MG63 (cell line): ENCODE measurements around the gene ADARB2. TPM values are rescaled to one million over a fixed set of nuclear protein-coding genes. Genes with fewer than 3 reads are reported as not detected.

Source experiments
- DNase-seq: peaks from one replicate; pipeline ENCODE4 v3.0.0-alpha.2; 2020
- H3K27me3 ChIP-seq: fragments of 250-450 bp; sonication (Bioruptor Pico); 2 replicates; pipeline ENCODE4 v1.5.1; 2020; ENCODE audit warnings: mild to moderate bottlenecking, moderate library complexity
- H3K36me3 ChIP-seq: fragments of 250-450 bp; sonication (Bioruptor Pico); 2 replicates; pipeline ENCODE4 v1.5.1; 2020; ENCODE audit warnings: mild to moderate bottlenecking, moderate library complexity
- H3K4me3 ChIP-seq: fragments of 250-450 bp; sonication (Bioruptor Pico); 2 replicates; pipeline ENCODE4 v1.5.1; 2020; ENCODE audit warnings: mild to moderate bottlenecking, moderate library complexity
- H3K9me3 ChIP-seq: fragments of 250-450 bp; sonication (Bioruptor Pico); 2 replicates; pipeline ENCODE4 v1.5.1; 2020; ENCODE audit warnings: mild to moderate bottlenecking, moderate library complexity
- total RNA-seq: library from RNA; depleted of rRNA; stranded (reverse); fragments of >200 nt; shearing (Covaris generic); gene quantifications from 2 replicates; pipeline ENCODE4 v1.2.3, GENCODE V29; 2014; ENCODE audit warnings: low replicate concordance

ADARB2 gene
- total RNA-seq, 1 experiment from 2014 or later: not detected

GRCh38 chr10:1311726-1312125, 425.6 kb downstream of the ADARB2 start:
- H3K36me3 ChIP-seq: no peaks in the 10 kb centered on the region
- H3K4me3 ChIP-seq: no peak overlapping the region
- DNase-seq: no peak
- no peaks in the 10 kb centered on the region for H3K9me3 ChIP-seq
- no peaks in the 10 kb centered on the region for H3K27me3 ChIP-seq

DNA sequence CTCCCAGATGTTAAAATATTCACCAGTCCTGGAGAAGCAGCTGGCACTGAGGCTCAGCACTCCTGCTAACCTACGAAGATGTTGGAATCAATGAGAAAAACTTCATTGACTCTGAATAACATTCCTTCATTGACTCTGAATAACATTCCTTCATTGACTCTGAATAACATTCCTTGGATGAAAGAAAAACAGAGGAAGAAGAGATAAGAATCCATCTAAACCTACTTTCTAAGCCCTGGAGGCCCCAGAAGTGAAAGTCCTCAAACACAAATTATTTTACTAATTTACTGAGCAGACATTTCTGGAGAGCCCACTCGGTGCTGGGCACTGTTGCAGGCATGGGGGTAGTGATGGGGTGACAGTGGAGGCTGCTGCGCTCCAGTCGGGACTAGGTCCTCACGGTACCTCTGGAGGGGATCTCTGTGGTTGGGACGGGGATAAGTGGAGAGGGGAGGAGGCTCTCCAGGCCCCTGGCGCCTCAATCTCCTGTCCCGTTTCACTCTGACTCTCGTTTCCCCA, 427.0 kb downstream of the ADARB2 start:
- no peak for DNase-seq
- Histone ChIP-seq H3K9me3 (no peaks in the 10 kb centered on the region), H3K36me3 (no peaks in the 10 kb centered on the region), H3K27me3 (no peaks in the 10 kb centered on the region), H3K4me3 (no peak overlapping the region)

DNA sequence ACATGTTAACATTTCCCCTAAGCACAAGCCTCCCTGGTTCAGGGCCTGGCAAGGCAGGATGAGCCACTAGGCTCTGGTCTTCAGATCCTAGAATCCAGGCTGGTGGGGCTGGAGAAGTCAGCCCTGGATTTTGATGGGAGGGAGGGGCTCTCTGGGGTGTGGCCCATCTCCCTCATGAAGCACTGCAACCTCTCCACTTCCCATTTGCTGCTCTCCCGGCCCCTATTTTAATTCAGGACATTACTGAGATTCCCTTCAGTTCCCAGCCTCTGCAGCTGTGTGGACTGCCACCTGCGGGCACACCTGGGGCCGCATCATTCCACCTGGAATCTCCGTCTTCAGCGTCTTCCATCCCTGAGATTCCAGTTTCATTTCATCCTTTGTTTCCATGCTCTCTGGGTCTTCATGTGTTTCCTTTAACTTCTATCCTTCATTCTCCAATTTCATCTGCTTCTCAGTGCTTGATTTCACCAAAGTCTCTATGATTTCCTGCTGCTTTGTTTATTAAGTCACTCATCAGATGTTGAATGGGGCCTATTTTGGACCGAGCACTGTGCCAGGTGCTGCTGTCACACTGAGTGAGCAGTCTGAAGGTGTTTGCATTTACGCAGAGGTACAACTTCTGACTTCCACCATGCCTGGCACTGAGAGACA, 427.6 kb downstream of the ADARB2 start:
- Histone ChIP-seq H3K36me3 (no peaks in the 10 kb centered on the region), H3K4me3 (no peak overlapping the region), H3K27me3 (no peaks in the 10 kb centered on the region), H3K9me3 (no peaks in the 10 kb centered on the region)
- no peak for DNase-seq

DNA sequence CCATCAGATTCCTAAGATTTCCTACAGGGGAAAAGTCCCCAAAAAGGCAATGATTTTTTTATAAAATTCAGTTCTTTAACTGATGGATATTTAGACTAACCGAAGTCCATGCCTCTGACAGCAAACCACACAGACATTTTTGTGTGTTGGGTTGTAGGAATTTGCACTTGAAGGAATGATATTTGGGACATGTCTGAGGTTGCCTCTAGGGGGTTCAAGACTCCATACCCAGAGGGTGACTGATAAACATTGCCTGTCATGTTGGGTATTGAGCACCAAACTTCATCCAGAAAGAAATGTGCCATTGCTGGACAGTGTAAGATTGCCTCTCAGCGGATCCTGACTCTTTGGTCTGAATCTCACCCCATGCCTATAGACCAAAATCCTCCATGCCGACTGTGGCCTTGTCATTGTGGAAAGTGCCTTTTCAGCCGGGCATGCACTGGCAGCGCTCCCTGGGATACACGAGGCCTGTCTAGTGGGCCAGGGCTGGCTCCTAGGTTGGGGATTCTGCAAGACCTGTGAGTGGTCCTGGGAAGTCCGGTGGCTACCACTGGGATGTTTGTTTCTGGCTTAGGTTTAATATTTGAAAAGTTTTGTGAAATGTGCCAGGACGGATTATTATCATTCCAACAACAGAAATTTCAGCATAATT, 428.2 kb downstream of the ADARB2 start:
- no peak for DNase-seq
- no peaks in the 10 kb centered on the region for H3K9me3 ChIP-seq
- no peaks in the 10 kb centered on the region for H3K27me3 ChIP-seq
- H3K36me3 ChIP-seq: no peaks in the 10 kb centered on the region
- H3K4me3 ChIP-seq: no peak overlapping the region

GRCh38 chr10:1308173-1308961, 429.0 kb downstream of the ADARB2 start:
- no peak overlapping the region for H3K4me3 ChIP-seq
- no peaks in the 10 kb centered on the region for H3K27me3 ChIP-seq
- no peaks in the 10 kb centered on the region for H3K9me3 ChIP-seq
- no peaks in the 10 kb centered on the region for H3K36me3 ChIP-seq
- DNase-seq: no peak

DNA sequence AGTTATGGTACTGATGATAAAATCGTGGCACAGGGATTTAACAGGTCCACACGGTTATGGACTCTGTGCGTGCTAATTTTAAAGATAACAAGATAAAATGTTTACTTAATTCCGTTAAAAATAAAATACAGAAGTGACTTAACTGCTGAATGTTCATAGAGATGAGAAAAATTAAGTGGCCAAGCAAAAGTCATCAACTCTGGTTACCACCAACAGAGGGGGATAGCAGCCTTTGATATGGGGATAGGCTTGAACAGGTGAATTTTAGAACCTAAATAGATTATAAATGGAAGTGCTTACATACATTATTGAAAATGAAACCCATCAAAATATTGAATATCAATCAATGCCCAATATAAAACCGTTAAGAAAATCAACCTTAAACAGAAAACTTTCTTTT, 436.2 kb downstream of the ADARB2 start:
- Histone ChIP-seq H3K36me3 (no peaks in the 10 kb centered on the region), H3K4me3 (no peak overlapping the region), H3K9me3 (no peaks in the 10 kb centered on the region), H3K27me3 (no peaks in the 10 kb centered on the region; the same call in none of the 2 replicates)
- no peak for DNase-seq

GRCh38 chr10:1300218-1300617, 437.1 kb downstream of the ADARB2 start:
- Histone ChIP-seq H3K4me3 (no peak overlapping the region), H3K27me3 (no peaks in the 10 kb centered on the region; the same call in none of the 2 replicates), H3K36me3 (no peaks in the 10 kb centered on the region), H3K9me3 (no peaks in the 10 kb centered on the region)
- no peak for DNase-seq

GRCh38 chr10:1299041-1299726, 438.1 kb downstream of the ADARB2 start:
- Histone ChIP-seq H3K36me3 (no peaks in the 10 kb centered on the region), H3K27me3 (no peaks in the 10 kb centered on the region; the same call in none of the 2 replicates), H3K9me3 (no peaks in the 10 kb centered on the region), H3K4me3 (no peak overlapping the region)
- DNase-seq: no peak

GRCh38 chr10:1297566-1298301, 439.6 kb downstream of the ADARB2 start:
- Histone ChIP-seq H3K9me3 (no peaks in the 10 kb centered on the region), H3K4me3 (no peak overlapping the region), H3K27me3 (no peaks in the 10 kb centered on the region; the same call in none of the 2 replicates), H3K36me3 (no peaks in the 10 kb centered on the region)
- DNase-seq: no peak

DNA sequence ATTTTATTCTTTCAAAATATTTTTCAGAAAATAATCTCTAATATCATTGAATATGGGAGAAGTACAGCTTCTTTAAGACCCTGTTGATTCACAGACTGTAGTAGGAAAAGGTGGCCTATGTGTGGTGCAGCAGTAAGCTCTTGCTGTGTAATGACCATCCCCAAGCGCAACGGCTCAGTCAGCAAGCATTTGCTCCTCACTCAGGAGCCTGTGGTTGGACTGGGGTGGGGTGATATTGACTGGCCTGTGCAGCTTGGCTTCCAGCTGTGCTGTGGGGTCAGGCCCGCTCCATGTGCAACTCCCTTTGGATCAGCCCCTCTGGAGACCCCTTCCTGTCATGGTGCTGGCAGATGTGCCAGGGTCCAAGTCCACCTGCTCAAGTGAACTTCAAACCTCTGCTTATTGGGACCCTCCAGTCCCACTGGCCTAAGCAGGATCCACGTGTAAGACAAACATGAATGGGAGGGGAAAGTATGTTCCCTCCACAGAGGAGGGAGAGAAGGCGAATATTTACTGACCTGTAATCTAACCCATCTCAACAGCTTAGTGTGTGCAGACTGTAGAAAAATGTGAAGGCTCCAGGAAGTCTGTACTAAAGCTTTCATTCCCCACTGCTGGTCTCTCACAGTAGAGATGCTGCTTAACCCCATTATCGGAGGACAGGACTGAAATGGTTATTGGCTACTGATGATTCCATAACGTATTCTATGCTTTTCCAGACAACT, 441.4 kb downstream of the ADARB2 start:
- no peak overlapping the region for H3K4me3 ChIP-seq
- no peak for DNase-seq
- no peaks in the 10 kb centered on the region for H3K36me3 ChIP-seq
- H3K9me3 ChIP-seq: no peaks in the 10 kb centered on the region
- H3K27me3 ChIP-seq: no peaks in the 10 kb centered on the region; the same call in none of the 2 replicates

DNA sequence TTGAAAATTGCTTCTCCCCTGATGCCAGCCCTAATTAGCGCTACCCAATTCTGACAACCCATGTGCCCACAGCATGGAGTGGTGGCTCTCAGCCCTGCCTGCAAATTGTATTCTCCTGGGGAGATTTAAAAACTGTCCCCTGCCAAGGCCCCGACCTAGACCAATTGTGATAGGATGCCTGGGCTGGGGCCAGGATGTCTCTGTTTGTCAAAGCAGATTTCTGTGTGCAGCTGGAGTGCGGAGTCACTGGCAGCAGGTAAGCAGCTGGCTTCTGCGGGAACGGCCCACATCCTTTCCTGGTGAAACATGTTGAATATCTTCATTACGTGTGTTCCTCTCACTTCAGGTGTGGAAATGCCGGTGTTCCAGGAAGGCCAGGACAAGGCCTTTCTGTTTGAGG, 442.6 kb downstream of the ADARB2 start:
- Histone ChIP-seq H3K4me3 (no peak overlapping the region), H3K36me3 (no peaks in the 10 kb centered on the region), H3K9me3 (no peaks in the 10 kb centered on the region), H3K27me3 (no peaks in the 10 kb centered on the region; the same call in none of the 2 replicates)
- no peak for DNase-seq

DNA sequence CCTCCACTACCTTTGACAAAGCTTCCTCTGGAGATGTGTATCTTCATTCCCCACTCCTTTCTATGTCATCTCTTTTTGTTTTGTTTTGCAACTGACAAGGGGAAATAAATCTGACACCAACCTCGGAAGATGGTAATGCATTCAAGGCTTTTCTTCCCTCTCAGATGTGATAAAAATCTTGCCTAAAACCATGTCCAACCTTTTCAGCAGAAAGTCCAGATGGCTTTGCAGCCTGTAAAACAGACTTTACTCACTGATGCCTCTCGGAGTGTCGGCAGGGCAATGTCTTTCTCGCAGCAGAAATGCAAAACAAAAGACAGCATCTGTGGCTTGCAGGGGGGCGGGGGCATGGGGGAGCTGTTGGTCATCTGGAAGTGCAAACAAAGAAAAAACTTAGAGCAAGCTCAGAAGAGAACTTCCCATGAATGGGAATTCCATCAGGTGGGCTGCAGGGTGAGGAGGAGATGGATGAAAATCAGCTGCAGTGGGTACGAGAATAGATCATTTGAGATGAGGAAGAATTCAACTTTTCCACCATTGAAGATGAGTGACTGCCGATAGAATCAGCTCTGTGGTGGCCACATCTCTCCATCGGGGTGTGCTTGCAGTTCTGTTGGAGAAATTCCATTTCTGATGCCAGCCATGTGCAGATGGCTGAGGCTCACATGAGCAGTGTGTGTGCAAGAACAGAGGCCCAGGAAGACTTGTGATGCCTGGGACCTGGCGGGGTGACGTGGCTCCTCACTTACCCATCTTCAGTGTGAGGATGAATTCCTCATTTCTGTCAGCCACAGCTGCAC, 443.5 kb downstream of the ADARB2 start:
- H3K36me3 ChIP-seq: no peaks in the 10 kb centered on the region
- no peaks in the 10 kb centered on the region for H3K9me3 ChIP-seq
- no peak overlapping the region for H3K4me3 ChIP-seq
- H3K27me3 ChIP-seq: no peaks in the 10 kb centered on the region
- DNase-seq: no peak

GRCh38 chr10:1293157-1293556, 444.2 kb downstream of the ADARB2 start:
- H3K9me3 ChIP-seq: no peaks in the 10 kb centered on the region
- DNase-seq: no peak
- H3K36me3 ChIP-seq: no peaks in the 10 kb centered on the region
- no peaks in the 10 kb centered on the region for H3K27me3 ChIP-seq
- no peak overlapping the region for H3K4me3 ChIP-seq

DNA sequence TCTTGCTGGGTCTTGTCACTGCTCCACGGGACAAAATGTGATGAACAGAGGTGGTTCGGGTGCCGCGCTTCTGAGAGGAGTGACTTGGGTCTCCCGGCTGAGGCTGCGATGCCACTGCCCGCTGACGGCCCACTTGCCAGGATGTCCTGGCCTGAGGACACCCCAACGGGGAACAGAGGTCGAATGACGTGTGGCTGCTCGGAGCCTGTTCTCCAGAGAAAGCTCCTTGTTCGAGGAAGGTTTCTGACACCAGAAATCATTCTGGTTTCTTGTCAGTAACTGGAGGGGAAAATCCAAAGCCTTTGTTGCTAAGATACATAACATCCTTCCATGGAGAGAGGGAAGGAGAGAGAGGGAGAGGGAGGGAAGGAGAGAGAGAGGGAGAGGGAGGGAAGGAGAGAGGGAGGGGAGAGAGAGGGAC, 444.7 kb downstream of the ADARB2 start:
- no peaks in the 10 kb centered on the region for H3K27me3 ChIP-seq
- no peak for DNase-seq
- H3K4me3 ChIP-seq: no peak overlapping the region
- H3K36me3 ChIP-seq: no peaks in the 10 kb centered on the region
- no peaks in the 10 kb centered on the region for H3K9me3 ChIP-seq
